GM21367 (cell line): ENCODE measurements around the gene MSANTD1.

Experiments
- ATAC-seq: cut with Tn5 transposase; IDR thresholded peaks from one replicate; pipeline ENCODE4 v1.9.1; 2021; ENCODE audit not compliant: unreplicated experiment

Gene MSANTD1

DNA sequence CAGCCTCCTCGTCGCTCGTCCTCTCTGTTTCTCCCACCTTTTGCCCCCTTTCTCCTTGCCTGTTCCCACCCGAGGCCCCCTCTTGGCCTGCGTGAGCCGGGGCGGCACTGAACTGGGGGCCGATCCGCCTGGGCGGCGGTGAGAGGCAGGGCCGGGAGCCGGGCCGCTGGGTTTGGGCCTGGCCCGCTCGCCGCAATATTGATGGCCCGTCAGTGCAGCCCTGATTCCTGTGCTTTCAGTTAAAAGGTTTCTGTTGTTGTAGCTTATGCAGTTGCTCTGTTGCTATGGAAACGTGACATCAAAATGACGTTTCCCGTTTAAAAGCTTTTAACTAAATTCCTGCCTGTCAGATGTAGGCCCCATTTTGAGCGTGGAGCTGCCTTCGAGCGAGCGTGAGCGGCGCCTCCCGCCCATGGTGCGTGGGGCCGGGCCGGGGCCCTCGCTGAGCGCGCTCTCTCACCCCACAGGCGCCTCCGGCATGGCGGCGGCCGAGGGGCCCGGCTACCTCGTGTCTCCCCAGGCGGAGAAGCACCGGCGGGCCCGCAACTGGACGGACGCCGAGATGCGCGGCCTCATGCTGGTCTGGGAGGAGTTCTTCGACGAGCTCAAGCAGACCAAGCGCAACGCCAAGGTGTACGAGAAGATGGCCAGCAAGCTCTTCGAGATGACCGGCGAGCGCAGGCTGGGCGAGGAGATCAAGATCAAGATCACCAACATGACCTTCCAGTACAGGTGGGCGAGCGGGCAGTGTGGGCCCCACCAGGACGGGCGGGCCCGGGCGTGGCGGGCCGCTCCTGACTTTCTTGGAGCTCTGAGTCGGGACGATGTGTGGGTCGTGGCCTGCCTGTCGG lies at the start of gene MSANTD1:
Gene MSANTD1, plus strand, starts transcription at position 349 of the 851 bp plus-strand sequence. Its CDS starts 64 bp downstream, at position 413.
- ATAC-seq, result no peak

DNA sequence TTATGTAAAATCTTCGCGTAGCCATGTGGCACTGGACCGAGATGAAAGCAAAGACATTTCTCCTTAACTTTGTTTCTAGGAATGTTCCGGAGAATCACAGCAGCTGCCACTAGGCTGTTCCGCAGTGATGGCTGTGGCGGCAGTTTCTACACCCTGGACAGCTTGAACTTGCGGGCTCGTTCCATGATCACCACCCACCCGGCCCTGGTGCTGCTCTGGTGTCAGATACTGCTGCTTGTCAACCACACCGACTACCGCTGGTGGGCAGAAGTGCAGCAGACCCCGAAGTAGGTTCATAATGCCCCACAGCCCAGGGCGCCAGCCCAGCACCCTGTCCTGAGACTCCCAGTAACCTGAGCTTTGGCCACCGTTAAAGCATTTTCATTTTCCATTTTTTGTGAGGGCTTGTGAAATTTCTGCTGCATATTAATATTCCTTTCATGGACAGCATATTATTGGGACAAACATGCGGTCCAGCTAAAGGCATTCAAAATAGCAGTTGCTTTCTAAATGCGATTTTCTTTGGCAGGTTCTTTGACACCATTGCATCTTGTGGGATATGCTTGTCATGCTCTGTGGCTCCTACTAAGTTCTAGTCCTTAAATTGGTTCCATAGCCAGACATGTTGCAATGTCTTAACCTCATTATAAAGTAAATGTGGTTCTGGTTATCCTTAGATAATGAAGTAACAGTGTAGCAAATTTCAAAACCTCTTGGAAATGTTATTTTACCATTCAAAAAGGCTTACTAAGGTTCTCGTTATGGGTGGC lies 49.1 kb upstream of the MSANTD1 start:
- no peak for ATAC-seq

DNA sequence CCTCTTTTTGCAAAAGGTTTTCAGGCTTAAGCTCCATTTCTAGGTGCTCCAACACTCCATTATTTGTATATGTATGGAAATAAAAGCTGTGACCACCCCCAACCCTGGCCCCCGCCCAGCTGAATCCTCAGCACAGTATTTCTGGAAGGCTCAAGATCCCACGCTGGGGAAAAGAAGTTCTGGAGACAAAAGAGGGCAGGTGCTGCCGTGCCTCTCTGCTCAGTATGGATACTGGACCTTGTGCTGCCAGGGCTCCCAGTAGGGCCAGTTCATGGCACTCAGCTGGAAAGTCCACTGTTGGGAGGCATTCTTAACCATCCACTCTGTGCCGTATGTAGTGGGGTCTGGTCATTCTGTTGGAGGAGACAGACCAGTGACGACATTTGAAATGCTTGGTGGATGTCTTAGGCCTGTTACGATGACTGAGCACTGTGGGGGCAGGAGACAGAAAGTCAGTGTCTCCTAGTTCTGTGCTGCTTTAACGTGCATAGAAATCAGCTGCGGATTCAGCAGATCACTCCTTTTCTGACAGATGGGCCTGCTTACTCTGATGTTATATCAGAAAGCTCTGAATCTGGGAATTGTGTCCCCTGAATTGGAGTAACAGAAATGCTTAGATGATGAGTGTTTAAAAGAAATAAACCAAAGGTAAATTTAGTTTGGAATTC lies 48.4 kb upstream of the MSANTD1 start:
- ATAC-seq, result no peak

DNA sequence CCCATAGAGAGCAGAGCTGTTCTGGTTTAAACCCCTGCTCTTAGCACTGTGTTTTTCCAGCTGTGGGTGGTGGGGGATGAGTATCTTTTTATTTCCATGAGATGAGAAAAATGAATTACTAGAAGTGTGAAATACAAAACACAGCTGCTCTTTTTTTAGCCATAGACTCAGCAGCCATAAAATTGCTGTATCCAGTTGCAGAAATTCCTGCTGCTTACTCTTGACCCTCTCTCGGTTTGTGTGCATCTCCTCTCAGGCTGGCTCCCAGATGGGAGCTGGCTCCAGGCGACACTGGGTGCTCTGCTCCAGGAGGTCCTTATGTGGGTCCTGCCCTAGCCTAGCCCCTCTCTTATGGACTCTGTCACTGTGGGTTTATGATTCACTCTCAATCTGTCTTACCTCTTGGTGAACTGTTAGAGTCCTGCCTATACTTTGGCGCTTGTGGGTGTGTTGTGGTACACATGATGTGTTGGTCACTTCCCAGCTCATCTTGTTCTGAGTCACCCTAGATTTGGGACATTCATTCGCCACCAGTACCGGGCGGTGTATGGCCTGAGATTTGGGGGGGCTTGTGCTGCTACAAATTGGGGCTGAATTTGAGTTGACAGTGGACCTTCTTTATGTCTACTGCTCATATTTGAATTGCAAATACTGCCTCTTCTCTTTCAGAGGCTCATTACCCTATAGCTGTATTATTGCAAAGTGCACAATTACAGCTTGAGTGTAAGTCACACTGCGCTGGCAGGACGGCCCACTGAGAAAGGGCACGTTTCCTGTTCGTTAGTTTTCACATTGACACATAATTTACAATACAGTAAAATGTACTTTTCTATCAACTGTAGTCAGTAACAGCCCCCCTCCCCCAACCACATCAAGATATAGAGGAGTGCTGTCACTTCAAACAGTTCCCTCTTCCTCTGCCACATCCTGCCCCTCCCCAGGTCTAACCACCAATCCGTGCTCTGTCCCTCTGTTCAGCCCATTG lies 46.9 kb upstream of the MSANTD1 start:
- no peak for ATAC-seq

DNA sequence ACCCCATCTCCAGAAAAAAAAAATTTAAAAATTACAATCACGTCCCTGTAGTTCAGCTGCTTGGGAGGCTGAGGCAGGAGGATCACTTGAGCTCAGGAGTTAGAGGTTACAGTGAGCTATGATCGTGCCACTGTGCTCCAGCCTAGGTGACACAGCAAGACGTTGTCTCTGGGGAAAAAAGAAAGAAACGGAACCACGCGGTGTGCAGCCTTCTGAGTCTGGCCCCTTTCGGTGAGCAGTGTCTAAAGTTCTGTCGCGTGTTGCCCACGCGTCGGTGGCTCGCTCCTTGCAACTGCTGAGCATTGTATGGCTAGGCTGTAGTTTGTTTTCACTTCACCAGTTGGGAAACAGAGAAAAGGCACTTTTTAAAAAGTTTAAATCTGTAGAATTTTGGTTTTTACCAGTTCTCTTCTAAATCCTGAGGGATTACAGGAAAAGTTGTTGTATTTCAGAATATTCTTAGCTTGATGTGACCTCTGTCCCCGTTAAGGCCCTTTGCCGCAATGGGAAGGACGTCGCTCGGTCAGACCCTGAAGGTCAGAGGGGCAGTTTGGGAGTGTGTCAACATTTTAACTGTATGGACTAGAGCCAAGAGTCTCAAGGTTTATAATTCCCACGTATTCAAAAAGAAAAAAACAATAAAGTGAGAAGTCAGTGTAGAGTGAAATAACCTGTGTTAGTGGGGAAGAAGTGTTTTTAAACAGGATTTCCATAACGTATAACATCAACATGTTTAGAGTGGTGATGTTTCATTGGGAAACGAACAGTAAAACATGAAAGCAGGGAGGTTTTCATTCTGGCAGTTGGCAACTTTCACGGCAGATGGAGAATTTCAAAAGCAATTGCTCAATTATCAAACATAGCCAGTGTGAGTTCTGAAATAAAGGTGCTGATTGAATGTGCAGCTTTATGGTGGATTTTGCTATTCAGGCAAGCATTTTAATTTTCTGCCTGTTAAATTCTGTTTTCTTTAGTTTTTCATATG lies 45.8 kb upstream of the MSANTD1 start:
- no peak for ATAC-seq

DNA sequence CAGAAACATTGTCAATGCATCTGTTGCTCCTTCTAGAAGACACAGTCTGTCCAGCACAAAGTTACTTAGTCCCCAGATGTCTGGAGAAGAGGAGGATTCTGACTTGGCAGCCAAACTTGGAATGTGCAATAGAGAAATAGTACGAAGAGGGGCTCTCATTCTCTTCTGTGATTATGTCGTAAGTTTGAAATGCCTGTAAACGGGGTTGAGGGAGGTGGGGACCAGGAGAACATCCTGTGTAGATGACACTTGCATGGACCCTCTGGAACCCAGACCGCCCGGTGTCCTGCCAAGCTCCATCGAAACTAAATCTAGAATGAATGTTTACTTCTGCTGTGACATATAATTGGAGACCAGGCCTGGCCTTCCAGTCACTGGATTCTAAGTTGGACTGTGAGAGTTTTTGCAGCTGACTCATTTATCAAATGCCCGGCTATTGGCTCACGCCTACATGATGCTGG lies 45.0 kb upstream of the MSANTD1 start:
- no peak for ATAC-seq

DNA sequence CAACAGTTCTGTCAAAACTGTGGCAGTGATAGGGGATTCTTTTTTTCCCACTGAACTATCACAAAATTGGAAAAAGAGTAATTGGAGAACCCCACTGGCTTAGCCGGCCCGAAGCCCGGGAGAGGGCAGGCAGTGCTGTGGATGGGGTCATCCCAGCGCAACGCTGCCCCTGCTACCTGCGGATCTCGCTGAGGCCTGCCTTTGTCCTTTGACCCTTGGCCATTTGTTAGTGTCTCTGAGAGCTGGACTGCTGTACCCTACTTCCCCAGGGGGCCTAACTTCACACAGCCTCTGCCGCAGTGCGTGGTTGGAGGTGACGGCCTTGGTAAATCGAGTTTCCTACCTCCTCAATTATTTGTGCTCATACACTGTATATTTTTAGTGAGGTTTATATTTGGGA lies 43.0 kb upstream of the MSANTD1 start:
- ATAC-seq, result no peak

DNA sequence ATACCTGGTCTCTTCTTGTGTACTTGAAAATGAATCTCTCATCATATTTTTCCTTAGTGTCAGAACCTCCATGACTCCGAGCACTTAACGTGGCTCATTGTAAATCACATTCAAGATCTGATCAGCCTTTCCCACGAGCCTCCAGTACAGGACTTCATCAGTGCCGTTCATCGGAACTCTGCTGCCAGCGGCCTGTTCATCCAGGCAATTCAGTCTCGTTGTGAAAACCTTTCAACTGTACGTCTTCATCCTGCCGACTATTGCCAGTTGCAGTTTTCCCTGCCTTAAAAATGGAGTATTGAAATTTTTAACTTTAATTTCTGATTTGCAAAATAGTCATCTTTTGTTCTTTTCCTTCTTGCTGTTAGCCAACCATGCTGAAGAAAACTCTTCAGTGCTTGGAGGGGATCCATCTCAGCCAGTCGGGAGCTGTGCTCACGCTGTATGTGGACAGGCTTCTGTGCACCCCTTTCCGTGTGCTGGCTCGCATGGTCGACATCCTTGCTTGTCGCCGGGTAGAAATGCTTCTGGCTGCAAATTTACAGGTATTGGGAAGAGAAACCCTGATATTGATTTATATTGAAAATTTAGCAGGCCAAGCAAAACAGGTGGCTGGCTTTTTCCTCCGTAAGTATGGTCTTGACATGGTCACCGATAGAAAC lies 42.4 kb upstream of the MSANTD1 start:
- ATAC-seq, result no peak

DNA sequence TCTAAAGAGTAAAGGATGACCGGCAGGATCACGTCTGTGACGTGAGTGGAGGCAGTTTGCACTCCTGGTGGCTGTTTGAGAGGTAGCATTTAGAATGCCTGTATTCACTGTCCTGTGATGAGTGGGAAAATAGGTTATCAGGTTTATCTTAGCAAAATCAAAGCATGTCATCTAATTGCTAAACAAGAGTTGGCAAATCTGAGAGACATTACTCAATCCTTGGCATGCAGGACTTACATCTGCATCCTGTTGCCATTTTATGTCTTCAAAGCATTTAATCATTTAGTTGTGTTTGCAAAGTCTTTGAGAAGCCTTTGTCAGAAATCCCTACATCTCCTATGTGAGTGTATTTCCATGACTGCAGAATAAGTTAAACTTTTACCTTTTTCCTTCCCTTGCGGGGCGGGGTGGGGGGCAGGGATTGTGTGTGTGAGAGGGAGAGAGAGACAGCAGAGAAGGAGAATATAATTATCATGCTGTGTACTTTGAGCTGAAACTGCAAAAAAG lies 41.4 kb upstream of the MSANTD1 start:
- no peak for ATAC-seq

DNA sequence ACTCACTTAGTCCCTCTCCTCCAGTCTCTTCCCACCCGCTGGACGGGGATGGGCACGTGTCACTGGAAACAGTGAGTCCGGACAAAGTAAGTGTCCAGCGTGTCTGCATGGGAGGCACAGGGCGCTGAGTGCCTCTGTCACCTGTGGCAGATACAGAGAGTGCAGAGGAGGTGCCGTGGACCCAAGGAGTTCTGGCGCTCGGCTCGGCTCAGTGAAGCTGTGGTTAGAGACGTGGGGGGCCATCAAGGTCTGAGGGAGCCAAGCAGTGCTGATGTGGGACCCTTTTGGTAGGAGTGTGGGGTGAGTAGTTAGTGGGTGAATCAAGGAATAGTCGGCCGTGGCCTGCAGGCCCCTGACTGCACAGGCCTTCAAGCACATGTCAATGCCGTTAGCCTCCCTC lies 40.1 kb upstream of the MSANTD1 start:
- no peak for ATAC-seq

DNA sequence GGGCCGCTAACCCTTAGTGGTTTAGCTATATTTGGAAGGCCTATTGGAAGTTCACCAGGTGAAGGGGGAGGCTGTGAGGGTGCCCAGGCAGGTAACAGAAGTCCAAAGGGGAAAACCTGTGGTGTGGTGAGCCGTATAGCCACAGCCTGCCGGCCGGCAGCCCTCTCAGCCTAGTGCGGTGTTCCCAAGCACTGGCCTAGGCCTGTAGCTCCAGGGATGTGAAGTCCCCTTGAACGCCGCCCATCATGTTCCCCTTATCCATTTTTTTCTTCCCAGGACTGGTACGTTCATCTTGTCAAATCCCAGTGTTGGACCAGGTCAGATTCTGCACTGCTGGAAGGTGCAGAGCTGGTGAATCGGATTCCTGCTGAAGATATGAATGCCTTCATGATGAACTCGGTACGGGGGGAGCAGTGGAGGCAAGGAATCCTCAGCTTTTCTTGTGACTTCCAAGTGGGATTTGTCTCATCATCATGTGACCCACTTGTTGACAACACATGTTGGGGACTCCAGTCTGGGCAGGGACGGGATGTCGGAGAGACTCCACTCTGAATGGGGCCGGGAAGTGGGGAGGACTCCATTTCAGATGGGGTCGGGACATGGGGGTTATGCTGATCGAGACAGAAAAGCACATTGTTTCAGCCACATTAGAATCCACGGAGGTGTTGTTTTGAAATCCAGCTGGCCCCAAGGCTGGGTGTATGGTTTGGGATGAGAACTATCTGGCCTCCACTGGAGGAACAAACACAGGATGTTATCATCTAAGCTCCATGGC lies 39.2 kb upstream of the MSANTD1 start:
- no peak for ATAC-seq

DNA sequence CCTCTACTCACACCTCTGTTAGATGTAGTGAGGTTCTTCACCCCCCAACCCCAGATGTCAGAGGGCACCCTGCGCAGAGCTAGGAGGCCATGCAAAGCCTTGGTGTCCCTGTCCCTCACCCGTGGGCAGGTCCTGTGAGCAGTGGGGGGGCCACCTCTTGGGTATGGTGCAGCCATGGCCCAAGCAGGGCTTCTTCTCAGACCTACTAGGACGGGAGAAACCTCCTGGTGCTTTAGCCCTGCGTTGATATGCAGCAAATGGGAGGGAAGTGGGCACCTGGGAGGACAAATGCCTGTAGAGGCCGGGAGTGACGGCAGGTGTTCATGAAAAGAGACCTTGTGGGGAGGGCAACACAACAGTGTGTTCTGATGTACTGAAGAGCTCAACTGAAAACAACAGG lies 38.5 kb upstream of the MSANTD1 start:
- ATAC-seq, result no peak

DNA sequence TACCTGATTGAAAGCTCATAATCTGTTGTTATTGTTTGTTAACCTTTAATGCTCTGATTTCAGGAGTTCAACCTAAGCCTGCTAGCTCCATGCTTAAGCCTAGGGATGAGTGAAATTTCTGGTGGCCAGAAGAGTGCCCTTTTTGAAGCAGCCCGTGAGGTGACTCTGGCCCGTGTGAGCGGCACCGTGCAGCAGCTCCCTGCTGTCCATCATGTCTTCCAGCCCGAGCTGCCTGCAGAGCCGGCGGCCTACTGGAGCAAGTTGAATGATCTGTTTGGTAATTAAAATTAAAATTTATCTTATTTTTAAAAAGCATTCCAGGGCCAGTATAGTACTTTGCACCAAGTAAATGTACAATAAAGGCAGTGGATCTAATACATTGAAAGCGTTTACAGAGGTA lies 37.1 kb upstream of the MSANTD1 start:
- ATAC-seq, result no peak

DNA sequence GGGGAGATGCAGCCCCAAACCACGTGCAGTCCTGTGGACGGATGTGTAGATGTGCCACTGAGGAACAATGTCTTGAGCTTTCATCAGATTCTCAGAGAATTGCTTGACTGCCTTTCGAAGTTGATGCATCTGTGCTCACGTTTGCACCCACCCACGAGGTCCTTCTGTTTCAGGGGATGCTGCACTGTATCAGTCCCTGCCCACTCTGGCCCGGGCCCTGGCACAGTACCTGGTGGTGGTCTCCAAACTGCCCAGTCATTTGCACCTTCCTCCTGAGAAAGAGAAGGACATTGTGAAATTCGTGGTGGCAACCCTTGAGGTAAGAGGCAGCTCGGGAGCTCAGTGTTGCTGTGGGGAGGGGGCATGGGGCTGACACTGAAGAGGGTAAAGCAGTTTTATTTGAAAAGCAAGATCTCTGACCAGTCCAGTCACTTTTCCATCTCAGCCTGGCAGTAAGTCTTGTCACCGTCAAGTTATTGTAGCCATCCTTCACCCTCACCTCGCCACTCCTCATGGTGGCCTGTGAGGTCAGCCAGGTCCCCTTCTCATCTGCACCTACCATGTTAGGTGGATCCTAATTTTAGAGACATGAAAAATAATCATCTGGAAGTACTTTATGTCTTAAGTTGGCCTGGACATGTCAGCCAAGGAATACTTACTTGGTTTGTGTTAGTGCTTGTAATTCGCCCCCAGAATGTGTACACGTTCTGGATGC lies 36.4 kb upstream of the MSANTD1 start:
- no peak for ATAC-seq

DNA sequence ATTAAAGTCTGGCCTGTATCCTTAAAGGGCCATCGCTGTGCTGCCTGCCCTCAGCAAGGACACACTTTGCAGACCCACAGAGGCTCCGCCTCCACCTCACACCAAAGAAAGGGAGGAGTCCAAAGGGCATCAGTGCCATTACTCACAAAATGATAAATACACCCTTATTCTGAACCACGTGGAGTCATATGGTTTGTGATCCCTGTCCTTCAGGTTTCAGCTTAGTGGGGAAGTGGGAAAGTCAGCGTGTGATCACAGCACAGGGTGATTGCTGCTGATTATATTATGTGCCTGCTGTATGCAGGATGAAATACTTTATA lies 35.9 kb upstream of the MSANTD1 start:
- ATAC-seq, result no peak

DNA sequence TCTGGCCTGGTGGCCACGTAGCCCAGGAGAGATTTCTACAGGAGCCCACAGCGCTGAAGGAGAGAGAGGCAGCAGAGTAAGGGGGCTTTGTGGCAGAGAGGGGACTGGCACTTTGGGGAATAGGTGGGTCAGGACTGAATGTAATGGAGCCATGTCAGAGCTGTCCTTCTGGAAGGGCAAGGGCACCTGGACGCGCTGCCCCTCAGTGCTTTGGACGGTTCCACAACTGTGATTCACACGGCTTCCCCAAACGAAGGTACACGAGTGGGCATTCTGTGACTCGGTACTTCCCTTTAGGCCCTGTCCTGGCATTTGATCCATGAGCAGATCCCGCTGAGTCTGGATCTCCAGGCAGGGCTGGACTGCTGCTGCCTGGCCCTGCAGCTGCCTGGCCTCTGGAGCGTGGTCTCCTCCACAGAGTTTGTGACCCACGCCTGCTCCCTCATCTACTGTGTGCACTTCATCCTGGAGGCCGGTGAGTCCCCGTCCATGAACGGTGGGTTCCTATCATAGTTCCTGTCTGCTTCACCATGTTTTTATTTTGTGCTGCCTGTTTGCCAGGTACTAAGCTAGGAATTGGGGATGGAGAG lies 35.2 kb upstream of the MSANTD1 start:
- ATAC-seq, result no peak

DNA sequence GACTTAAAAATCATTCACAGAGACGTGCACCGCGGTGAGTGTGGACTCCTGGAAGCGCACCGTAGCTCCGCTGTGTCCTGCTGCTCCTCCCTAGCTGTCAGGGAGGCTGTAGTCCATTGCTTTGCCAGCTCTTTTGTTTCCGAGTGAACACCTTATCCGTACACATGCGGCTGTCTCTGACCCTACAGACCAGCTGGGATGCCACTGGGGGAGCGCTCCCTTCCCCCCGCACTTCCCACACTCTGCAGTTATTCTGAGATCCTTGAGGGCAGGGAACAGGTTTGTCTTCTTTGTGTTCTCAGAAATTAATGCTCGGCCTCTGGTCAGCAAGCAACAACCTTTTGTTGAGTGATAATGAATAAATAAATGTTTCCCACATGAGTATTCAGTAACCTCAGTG lies 33.7 kb upstream of the MSANTD1 start:
- ATAC-seq, result no peak
